Measurements from ENCODE around the gene FAT3. TPM values are rescaled to one million over a fixed set of nuclear protein-coding genes. Genes with fewer than 3 reads are reported as not detected.

The FAT3 gene
- total and polyA plus RNA-seq, 4 donors: 0.06 to 1.3 (median 0.62) TPM

DNA sequence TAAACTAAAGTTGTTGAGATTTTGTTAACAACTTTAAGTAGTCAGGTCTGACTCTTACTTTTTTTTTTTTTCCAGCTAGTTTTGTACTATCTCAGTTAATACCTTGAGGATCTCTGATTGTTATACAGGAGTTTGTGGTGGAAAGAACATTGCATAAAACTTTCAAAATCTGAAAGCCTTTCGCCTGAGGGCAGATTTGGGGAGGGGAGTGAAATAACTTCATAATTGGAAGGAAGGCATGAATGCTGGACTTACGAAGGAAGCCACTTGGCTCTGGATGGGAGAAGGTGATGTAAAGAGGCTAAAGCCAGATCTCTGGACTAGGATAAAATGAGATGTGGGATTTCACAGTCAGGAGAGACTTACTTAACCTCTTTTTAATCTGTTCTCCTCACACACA lies 18.2 kb upstream of the FAT3 start:
- WGBS: 90% methylated on average over 2 of the region's 2 CpGs
- no peak overlapping the region for H3K9ac ChIP-seq (ENCODE audit: low read depth in 1 of 2, low read length in 2 of 2)
- H3K4me1 ChIP-seq (ENCODE audit: control insufficient read depth in 4 of 4, insufficient read depth in 4 of 4, low read length in 3 of 4): peaks cover 0 to 5% (median 0%) of the 10 kb centered on the region in 4 donors
- no peaks in the 10 kb centered on the region for H3K36me3 ChIP-seq (ENCODE audit: control insufficient read depth in 4 of 4, insufficient read depth in 3 of 4, low read depth in 1 of 4, low read length in 3 of 4)
- H3K27ac ChIP-seq (ENCODE audit: low read depth in 1 of 2, low read length in 2 of 2): no peak overlapping the region
- no peak for DNase-seq (ENCODE audit: low spot score)
- peaks cover 0 to 13% (median 0%) of the 10 kb centered on the region in 4 donors for H3K27me3 ChIP-seq (ENCODE audit: control insufficient read depth in 4 of 4, insufficient read depth in 4 of 4, low read length in 3 of 4)
- TF ChIP-seq, protein P1, sequence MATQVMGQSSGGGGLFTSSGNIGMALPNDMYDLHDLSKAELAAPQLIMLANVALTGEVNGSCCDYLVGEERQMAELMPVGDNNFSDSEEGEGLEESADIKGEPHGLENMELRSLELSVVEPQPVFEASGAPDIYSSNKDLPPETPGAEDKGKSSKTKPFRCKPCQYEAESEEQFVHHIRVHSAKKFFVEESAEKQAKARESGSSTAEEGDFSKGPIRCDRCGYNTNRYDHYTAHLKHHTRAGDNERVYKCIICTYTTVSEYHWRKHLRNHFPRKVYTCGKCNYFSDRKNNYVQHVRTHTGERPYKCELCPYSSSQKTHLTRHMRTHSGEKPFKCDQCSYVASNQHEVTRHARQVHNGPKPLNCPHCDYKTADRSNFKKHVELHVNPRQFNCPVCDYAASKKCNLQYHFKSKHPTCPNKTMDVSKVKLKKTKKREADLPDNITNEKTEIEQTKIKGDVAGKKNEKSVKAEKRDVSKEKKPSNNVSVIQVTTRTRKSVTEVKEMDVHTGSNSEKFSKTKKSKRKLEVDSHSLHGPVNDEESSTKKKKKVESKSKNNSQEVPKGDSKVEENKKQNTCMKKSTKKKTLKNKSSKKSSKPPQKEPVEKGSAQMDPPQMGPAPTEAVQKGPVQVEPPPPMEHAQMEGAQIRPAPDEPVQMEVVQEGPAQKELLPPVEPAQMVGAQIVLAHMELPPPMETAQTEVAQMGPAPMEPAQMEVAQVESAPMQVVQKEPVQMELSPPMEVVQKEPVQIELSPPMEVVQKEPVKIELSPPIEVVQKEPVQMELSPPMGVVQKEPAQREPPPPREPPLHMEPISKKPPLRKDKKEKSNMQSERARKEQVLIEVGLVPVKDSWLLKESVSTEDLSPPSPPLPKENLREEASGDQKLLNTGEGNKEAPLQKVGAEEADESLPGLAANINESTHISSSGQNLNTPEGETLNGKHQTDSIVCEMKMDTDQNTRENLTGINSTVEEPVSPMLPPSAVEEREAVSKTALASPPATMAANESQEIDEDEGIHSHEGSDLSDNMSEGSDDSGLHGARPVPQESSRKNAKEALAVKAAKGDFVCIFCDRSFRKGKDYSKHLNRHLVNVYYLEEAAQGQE (IDR thresholded peaks at IDR 0.05): no peak
- TF ChIP-seq EGR1 (IDR thresholded peaks at IDR 0.05; ENCODE audit: low read depth in 2 of 2): no peak
- TF ChIP-seq, protein P2, sequence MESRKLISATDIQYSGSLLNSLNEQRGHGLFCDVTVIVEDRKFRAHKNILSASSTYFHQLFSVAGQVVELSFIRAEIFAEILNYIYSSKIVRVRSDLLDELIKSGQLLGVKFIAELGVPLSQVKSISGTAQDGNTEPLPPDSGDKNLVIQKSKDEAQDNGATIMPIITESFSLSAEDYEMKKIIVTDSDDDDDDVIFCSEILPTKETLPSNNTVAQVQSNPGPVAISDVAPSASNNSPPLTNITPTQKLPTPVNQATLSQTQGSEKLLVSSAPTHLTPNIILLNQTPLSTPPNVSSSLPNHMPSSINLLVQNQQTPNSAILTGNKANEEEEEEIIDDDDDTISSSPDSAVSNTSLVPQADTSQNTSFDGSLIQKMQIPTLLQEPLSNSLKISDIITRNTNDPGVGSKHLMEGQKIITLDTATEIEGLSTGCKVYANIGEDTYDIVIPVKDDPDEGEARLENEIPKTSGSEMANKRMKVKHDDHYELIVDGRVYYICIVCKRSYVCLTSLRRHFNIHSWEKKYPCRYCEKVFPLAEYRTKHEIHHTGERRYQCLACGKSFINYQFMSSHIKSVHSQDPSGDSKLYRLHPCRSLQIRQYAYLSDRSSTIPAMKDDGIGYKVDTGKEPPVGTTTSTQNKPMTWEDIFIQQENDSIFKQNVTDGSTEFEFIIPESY (IDR thresholded peaks at IDR 0.05): no peak
- H3K4me3 ChIP-seq (ENCODE audit: low read depth in 1 of 3, low read length in 3 of 3): no peak overlapping the region
- H3K9me3 ChIP-seq (ENCODE audit: control insufficient read depth in 4 of 4, low read length in 3 of 4): no peaks in the 10 kb centered on the region

DNA sequence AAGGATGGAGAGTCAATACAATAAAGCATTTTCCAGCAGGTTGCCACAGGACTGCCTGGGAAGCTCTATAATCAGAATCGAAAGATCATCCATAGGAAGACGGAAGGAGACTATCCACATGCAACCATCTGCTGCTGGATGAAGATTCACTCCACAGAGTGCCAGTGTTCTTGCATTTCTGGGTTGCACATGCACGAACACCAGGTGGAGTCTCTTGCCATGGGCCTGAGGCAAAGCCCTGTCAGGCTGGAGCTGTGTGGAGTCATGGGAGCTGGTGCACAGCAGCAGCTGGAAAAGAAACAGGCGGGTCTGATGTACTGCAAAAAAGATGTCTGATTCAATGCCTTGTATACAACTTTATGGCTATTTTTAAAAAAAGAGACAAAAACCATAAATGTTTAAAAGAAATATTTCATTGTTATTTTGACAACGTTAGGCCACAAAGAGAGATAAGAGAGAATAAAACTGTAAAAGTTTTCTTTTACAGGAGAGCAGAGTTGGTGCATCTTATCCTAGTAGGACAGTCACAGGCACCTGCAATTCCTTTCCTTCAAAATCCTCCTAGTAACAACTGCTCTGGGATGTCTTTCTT lies 12.9 kb upstream of the FAT3 start:
- no peak for DNase-seq (ENCODE audit: low spot score)
- H3K9me3 ChIP-seq (ENCODE audit: control insufficient read depth in 4 of 4, low read length in 3 of 4): no peaks in the 10 kb centered on the region
- WGBS: 72% methylated on average over 5 of the region's 5 CpGs
- peaks cover 0 to 20% (median 0%) of the 10 kb centered on the region in 4 donors for H3K27me3 ChIP-seq (ENCODE audit: control insufficient read depth in 4 of 4, insufficient read depth in 4 of 4, low read length in 3 of 4)
- H3K27ac ChIP-seq (ENCODE audit: low read depth in 1 of 2, low read length in 2 of 2): no peak overlapping the region
- TF ChIP-seq, protein P3, sequence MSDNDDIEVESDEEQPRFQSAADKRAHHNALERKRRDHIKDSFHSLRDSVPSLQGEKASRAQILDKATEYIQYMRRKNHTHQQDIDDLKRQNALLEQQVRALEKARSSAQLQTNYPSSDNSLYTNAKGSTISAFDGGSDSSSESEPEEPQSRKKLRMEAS (IDR thresholded peaks at IDR 0.05): no peak
- no peak for TF ChIP-seq JUND (IDR thresholded peaks at IDR 0.05)
- TF ChIP-seq, protein P2 (IDR thresholded peaks at IDR 0.05): no peak
- TF ChIP-seq, protein P4, sequence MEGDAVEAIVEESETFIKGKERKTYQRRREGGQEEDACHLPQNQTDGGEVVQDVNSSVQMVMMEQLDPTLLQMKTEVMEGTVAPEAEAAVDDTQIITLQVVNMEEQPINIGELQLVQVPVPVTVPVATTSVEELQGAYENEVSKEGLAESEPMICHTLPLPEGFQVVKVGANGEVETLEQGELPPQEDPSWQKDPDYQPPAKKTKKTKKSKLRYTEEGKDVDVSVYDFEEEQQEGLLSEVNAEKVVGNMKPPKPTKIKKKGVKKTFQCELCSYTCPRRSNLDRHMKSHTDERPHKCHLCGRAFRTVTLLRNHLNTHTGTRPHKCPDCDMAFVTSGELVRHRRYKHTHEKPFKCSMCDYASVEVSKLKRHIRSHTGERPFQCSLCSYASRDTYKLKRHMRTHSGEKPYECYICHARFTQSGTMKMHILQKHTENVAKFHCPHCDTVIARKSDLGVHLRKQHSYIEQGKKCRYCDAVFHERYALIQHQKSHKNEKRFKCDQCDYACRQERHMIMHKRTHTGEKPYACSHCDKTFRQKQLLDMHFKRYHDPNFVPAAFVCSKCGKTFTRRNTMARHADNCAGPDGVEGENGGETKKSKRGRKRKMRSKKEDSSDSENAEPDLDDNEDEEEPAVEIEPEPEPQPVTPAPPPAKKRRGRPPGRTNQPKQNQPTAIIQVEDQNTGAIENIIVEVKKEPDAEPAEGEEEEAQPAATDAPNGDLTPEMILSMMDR (IDR thresholded peaks at IDR 0.05; ENCODE audit: low read depth, low read length, missing input control): peak; percentile 22
- TF ChIP-seq HNF4G (IDR thresholded peaks at IDR 0.05): no peak
- no peak for TF ChIP-seq RXRA (IDR thresholded peaks at IDR 0.05)
- TF ChIP-seq RAD21 (IDR thresholded peaks at IDR 0.05): peak; percentile 64 to 74
- no peak for TF ChIP-seq FOXA2 (IDR thresholded peaks at IDR 0.05)
- no peak for TF ChIP-seq NR2F2 (IDR thresholded peaks at IDR 0.05)
- TF ChIP-seq HNF4A (conservative IDR thresholded peaks at IDR 0.05): no peak
- no peaks in the 10 kb centered on the region for H3K4me1 ChIP-seq (ENCODE audit: control insufficient read depth in 4 of 4, insufficient read depth in 4 of 4, low read length in 3 of 4)
- H3K9ac ChIP-seq (ENCODE audit: low read depth in 1 of 2, low read length in 2 of 2): no peak overlapping the region
- H3K36me3 ChIP-seq (ENCODE audit: control insufficient read depth in 4 of 4, insufficient read depth in 3 of 4, low read depth in 1 of 4, low read length in 3 of 4): no peaks in the 10 kb centered on the region
- H3K4me3 ChIP-seq (ENCODE audit: low read depth in 1 of 3, low read length in 3 of 3): no peak overlapping the region
